ENCODE data around the gene ZCCHC24.

DNA sequence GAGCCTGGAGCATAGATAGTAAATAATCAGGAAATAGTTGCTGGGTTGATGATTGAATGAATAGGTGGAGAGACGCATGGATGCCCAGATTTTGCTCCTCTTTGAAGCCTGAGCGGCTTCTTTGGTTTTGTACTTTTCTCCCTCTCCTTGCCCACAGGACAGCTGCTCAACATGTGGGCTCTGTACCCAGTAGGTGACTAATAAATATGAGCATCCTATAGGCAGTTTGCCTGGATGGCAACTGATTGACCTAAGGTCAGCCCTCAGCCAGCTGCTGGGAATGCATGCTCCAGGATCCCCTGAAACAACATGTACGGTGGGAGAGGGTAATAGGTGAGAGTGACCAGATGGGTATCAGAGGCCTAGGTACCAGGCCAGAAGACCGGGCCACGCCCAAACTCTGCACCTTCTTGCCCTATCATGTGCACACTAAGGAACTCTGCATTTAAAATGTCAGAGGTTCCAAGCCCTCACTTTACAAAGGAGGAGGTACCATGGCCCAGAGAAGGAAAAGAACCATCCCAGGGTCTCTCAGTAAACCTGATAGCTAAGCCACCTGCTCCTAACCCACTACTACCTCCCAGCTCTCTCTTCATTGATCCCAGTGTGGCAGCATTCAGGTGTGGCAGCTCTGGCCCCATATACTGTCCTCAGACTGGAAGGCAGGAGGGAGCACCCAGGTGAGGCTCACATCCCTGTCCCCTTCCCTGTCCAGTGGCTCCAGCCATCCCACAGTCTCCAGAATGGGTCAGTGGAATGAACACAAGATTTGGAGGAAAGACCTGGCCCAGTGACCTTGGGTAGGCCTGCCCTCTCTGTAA lies 2.7 kb upstream of the ZCCHC24 start:
- TF ChIP-seq, protein P1, sequence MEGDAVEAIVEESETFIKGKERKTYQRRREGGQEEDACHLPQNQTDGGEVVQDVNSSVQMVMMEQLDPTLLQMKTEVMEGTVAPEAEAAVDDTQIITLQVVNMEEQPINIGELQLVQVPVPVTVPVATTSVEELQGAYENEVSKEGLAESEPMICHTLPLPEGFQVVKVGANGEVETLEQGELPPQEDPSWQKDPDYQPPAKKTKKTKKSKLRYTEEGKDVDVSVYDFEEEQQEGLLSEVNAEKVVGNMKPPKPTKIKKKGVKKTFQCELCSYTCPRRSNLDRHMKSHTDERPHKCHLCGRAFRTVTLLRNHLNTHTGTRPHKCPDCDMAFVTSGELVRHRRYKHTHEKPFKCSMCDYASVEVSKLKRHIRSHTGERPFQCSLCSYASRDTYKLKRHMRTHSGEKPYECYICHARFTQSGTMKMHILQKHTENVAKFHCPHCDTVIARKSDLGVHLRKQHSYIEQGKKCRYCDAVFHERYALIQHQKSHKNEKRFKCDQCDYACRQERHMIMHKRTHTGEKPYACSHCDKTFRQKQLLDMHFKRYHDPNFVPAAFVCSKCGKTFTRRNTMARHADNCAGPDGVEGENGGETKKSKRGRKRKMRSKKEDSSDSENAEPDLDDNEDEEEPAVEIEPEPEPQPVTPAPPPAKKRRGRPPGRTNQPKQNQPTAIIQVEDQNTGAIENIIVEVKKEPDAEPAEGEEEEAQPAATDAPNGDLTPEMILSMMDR (IDR thresholded peaks at IDR 0.05) = no peak
- TF ChIP-seq POLR2A (IDR thresholded peaks at IDR 0.05) = no peak
